Stimulated activated CD4-positive, alpha-beta T cell treated with anti-CD3 and anti-CD28 coated beads, Interleukin-15, amount 100 ng/mL, for 48 hours (primary cell): Measurements from ENCODE around the gene THOC2.
"Not testable (repeated sequence)": the region's sequence is repeated elsewhere in the genome, so short reads cannot be mapped to it uniquely, and the experiment has no call there.

Source experiments
- DNase-seq, 2 donors: peaks; one replicate each; pipeline ENCODE4 v3.0.0-alpha.2; 2020; ENCODE audit warnings: low read depth in 2 of 2

Gene THOC2

GRCh38 chrX:123675154-123675553 is 57.7 kb downstream of the THOC2 start:
- DNase-seq: no peak

GRCh38 chrX:123673813-123674212 is 59.0 kb downstream of the THOC2 start:
- no peak for DNase-seq

- no peak for DNase-seq
Measured at GRCh38 chrX:123665197-123665596, 67.7 kb downstream of the THOC2 start.

- DNase-seq: not testable (repeated sequence)
Measured at GRCh38 chrX:123664467-123665167, 68.2 kb downstream of the THOC2 start.

- not testable (repeated sequence) for DNase-seq
Measured at GRCh38 chrX:123663720-123664119, 69.1 kb downstream of the THOC2 start.

- DNase-seq: not testable (repeated sequence)
Measured at GRCh38 chrX:123656507-123656906, 76.3 kb downstream of the THOC2 start.

- DNase-seq: not testable (repeated sequence)
Measured at GRCh38 chrX:123648811-123649181, 84.1 kb downstream of the THOC2 start.

GRCh38 chrX:123648028-123648810 is 84.6 kb downstream of the THOC2 start:
- no peak for DNase-seq

GRCh38 chrX:123647244-123647643 is 85.6 kb downstream of the THOC2 start:
- DNase-seq: no peak

- no peak for DNase-seq
Measured at GRCh38 chrX:123629502-123629901, 103.3 kb downstream of the THOC2 start.

GRCh38 chrX:123626962-123627361 is 105.9 kb downstream of the THOC2 start:
- no peak for DNase-seq

GRCh38 chrX:123625952-123626351 is 106.9 kb downstream of the THOC2 start:
- no peak for DNase-seq

- DNase-seq: no peak
Measured at GRCh38 chrX:123625477-123625876, 107.4 kb downstream of the THOC2 start.

GRCh38 chrX:123617007-123617406 is 115.8 kb downstream of the THOC2 start:
- DNase-seq: no peak

GRCh38 chrX:123610915-123611314 is 121.9 kb downstream of the THOC2 start:
- no peak for DNase-seq

GRCh38 chrX:123607806-123608205 is 125.0 kb downstream of the THOC2 start:
- DNase-seq: no peak

GRCh38 chrX:123607270-123607669 is 125.6 kb downstream of the THOC2 start:
- DNase-seq: no peak

GRCh38 chrX:123603491-123603890 is 129.4 kb downstream of the THOC2 start:
- DNase-seq: no peak

GRCh38 chrX:123601437-123601836 is 131.4 kb downstream of the THOC2 start:
- no peak for DNase-seq

- no peak for DNase-seq
Measured at GRCh38 chrX:123600181-123600580, 132.7 kb downstream of the THOC2 start.

- no peak for DNase-seq
Measured at GRCh38 chrX:123590842-123591486, 141.9 kb downstream of the THOC2 start.

- no peak for DNase-seq
Measured at GRCh38 chrX:123588723-123589122, 144.1 kb downstream of the THOC2 start.

- DNase-seq: no peak
Measured at GRCh38 chrX:123581586-123581985, 151.3 kb downstream of the THOC2 start.
